Left ventricle myocardium superior (tissue), 1 donor: ENCODE results near the gene DDX54. TPM values are rescaled to one million over a fixed set of nuclear protein-coding genes. Genes with fewer than 3 reads are reported as not detected.
"Not testable (repeated sequence)": the region's sequence is repeated elsewhere in the genome, so short reads cannot be mapped to it uniquely, and the experiment has no call there.

Experiments used
- ATAC-seq: fragments of 200-7000 bp; cut with Tn5 transposase; one replicate; pipeline ENCODE4 v1.9.1; 2020; ENCODE audit warnings: mild to moderate bottlenecking, moderate library complexity
- DNase-seq: peaks from one replicate; pipeline ENCODE4 v3.0.0-alpha.2; 2020
- intact Hi-C: fragments of 100-400 bp; cut with micrococcal nuclease; formaldehyde crosslinking; loops from one replicate; pipeline ENCODE4 v1.11.0; 2022
- total RNA-seq: library from RNA; stranded (reverse); fragmentation: NEBNext Ultra II Directional; extraction: Animal tissue kit (Norgen Biotek cat#: 25700); gene quantifications from one replicate; pipeline ENCODE4 v1.2.1, GENCODE V29; 2021
- donor health status: DM: no; HTN: yes; CAD: no; lungs with severe emphysema.

DDX54 gene
- total RNA-seq, 1 donor from 2014 or later: 33.8 TPM

DNA sequence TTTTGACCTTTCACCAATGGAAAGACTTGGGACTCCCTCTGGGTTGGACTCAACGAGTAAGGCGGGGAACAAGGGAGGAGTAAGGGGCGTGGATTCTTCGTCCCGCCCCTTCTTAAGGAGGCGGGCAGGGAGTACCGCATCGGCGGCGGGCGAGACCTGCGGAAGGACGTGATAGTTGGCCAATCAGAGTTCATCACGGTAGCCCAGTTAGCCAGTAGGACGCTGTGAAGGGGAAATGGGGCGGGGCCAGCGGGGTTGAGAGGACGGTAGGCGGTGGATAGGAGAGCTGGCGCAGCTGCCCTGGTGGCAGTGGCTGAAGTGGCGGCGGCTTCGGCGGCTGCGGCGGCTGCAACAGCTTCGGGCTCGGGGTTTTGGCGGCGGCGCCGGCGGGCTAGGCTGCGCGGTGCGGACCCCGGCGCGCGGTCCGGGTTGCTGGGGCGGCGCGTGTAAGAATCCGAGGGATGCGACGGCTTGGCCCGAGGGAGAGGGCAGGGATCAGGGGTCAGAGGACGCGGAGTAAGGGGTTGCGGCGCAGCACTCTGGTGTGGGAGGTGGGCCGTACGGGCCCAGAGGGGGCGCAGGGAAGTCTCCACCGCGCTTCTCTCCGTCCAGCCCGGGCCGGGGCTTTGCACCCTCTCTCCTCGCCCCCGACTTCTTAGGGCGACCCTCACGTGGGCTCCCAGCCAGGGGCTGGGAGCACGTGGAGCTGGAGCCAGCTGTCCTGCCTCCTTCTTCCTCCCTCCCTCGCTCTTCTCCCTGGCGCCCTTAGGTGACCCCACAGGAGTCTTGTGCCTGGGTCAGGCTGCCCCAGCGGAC lies 36.1 kb upstream of the DDX54 start, which contains the start of gene TPCN1:
Gene TPCN1, plus strand, starts transcription at position 284 of the 816 bp plus-strand sequence. CDS start 5,389 bp downstream, outside the sequence.
- peak; percentile 99 for DNase-seq
- ATAC-seq: peak; percentile 94
- intact Hi-C loops: no loop called here

DNA sequence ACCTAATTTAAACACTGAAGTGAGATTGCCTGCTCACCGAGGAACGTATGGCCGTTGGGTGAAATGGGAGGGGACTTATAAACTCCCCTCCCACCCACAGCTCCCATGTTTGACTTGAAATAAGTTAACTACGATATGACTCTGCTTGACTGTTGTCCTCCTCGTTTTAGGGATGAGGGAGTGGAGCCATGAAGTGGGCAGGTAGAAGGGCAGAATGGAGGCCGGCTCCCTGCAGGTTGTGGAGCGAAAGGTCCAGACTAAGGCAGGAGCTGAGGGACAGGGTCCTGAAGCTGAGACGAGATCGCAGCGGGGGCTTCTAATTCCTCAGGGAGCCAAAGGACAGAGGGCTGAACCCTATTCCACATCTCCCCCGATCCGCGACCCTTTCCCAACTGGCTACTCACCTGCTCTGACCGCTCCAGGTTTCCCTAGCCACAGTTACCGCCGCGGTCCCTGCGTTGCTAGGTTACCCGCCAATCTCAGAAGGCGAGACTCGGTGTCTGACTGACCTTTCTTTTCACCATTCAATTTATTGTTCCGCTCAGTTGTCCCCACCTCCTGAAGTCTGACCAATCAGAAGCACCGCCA lies 35.4 kb upstream of the DDX54 start:
- intact Hi-C loops: no loop called here
- DNase-seq (no peak), ATAC-seq (no peak)

DNA sequence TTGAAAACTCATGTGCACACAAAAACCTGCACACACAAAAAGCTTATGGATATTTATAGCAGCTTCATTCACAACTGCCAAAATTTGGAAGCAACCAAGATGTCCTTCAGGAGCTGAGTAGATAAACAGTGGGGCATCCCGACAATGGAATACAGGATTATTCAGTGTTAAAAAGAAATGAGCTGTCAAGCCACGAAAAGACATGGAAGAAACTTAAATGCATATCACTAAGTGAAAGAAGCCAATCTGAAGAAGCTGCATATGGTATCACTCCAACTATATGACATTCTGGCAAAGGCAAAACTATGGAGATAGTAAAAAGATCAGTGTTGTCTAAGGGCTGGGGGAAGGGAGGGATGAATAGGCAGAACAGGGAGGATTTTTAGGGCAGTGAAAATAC lies 30.7 kb upstream of the DDX54 start:
- DNase-seq (no peak), ATAC-seq (no peak)
- intact Hi-C loops: no loop called here

DNA sequence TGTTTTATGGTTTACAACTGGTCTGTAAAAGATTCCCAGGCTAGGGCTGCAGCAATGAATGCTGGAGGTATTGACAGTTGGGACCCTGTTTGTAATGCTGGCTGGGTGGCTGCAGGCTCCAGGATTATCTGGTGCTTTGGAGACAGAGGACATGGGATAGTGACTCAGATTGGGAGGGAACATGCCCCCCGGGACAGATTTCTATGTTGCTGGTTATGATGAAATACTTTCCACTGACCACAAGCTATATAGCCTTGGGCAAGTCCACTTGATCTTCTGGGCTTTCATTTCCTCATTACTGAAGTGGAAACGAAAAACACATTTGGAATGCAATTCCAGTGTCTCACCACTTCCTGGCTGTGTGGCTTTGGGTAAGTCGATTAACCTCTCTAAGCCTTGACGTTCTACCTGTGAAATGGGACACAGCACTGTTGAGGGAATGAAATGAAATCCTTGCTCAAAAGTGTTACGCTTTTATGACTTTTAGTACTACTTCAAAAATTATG lies 29.7 kb upstream of the DDX54 start:
- DNase-seq (peak; percentile 66), ATAC-seq (peak; percentile 94)
- intact Hi-C loops: no loop called here

- intact Hi-C loops: no loop called here
Observed at GRCh38 chr12:113211160-113211559, 25.9 kb upstream of the DDX54 start.

DNA sequence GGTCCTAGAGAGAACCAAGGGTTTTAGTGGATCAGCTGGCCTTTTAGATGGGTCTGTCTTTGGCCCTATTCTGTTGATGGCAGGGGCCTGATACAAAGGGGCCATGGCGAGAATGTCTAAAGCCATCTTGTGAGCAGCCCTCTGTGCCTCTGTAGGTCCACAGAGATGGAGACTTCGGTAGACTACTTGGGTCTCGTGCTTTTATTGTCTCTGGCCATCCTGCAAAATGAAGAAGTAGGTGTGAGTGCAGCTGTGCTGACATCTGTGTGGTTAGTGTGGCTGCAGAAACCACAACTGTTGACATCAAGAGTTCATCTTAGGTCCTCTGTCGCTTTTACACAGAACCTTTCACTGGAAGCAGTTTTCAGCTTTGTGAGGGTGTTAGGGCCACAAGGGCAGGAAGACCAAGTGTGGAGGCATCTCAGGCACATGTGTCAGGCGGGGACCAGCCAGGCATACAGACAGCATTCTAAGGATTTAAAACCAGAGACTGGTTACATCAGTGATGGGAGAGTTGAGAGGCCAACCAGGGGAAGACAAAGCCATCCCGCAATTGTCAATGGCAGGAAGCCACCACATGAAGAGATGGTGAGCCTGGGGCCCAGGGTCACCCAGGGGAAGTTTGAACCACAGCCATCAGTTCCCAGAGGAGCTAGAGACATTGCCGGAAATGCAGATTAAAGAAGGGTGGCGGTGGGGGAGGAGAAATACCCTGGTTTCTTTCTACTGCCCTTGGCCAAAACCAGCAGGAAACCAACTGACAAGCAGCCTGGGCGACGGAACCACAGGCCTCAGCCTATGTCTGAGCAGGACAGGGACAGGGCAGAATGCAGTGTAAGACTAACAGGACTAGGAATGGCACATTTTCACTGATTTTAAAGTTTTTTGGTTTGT lies 23.0 kb upstream of the DDX54 start:
- DNase-seq: peak; percentile 54
- intact Hi-C loops: no loop called here
- peak; percentile 80 for ATAC-seq

More at GRCh38 chr12:113211160-113211559, 25.9 kb upstream of the DDX54 start:
- ATAC-seq (no peak), DNase-seq (no peak)

DNA sequence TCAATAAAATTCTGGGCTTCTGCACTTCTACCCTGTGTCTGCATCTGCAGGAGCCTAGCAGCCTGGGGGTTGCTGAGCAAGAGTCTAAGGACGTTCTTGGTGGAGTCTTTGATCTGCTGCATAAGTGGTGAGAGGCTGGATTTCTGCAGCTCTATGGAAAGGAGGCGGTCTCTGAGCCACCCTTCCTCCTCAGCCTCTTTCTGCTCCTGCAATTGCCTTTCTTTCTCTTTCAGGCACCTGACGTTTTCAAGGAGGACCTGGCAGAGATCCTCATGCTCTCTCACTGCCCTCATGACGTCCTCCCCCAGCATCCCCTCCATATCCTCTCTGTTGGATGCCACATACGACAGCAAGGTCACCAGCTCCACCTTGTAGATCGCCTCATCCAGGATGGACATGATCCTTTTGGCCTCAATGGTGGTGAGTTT lies 22.3 kb upstream of the DDX54 start:
- ATAC-seq (peak; percentile 15), DNase-seq (peak; percentile 11)
- intact Hi-C loops: no loop called here

DNA sequence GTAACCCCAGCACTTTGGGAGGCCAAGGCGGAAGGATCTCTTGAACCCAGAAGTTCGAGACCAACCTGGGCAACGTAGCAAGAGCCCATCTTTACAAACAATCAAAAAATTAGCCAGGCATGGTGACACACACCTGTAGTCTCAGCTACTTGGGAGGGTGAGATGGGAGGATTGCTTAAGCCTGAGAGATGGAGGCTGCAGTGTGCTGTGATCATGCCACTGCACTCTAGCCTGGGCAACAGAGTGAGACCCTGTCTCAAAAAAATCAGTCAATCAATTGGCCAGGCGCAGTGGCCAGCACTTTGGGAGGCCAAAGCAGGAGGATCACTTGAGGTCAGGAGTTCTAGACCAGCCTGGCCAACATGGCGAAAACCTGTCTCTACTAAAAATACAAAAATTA lies 21.5 kb upstream of the DDX54 start:
- DNase-seq, intact Hi-C loops, ATAC-seq: not testable (repeated sequence)

DNA sequence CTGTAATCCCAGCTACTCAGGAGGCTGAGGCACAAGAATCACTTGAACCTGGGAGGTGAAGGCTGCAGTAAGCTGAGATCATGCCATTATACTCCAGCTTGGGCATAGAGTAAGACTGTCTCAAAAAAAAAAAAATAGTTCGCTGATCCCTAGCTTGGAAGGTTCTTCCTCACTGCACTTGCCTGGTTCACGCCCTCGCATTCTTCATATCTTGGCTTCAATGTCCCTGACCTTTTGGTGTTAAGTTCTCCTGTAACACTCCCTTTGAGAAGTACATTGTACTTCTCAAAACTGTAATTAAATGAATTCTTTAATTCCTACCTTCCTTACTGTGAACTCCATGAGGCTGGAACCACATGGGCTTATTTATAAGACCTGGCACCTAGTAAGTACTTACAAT lies 19.5 kb upstream of the DDX54 start:
- ATAC-seq: no peak
- DNase-seq: no peak

DNA sequence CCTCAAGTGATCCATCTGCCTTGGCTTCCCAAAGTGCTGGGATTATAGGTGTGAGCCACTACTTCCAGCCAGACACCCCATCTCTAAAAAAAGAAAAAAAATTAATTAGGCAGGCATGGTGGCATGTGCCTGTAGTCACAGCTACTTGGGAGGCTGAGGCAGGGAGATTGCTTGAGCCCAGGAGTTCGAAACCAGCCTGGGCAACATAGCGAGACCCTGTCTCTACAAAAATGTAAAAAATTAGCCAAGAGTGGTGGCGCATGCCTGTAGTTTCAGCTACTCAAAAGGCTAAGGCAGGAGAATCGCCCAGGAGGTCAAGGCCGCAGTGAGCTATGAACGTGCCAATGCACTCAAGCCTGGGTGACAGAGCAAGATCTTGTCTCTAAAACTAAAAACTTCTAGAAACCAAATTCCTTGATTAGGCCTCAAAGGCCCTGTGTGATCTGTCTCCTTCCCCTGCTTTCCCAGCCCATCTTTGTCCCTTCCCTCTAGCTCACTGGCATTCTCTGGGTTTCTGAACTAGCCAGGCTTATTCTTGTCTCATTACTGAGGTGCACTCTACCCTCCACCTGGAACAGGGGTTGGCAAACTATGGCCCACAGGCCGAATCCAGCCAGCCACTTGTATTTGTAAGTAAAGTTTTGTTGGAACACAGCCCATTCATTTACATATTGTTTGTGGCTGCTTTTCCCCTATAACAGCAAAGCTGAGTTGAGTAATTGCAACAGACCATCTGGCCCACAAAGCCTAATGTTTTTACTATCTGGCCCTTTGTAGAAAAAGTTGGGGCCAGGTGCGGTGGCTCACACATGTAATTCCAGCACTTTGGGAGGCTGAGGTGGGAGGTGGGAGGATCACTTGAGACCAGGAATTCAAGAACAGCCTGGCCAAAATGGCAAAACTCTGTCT lies 18.8 kb upstream of the DDX54 start:
- no peak for DNase-seq
- ATAC-seq: no peak

More for the DNA sequence above, 19.5 kb upstream of the DDX54 start:
- intact Hi-C loops: no loop called here

GRCh38 chr12:113202300-113203075 lies 17.2 kb upstream of the DDX54 start:
- intact Hi-C loops: no loop called here
- DNase-seq (no peak), ATAC-seq (no peak)

More for the DNA sequence above, 18.8 kb upstream of the DDX54 start:
- intact Hi-C loops: no loop called here

- no peak for ATAC-seq
- intact Hi-C loops: no loop called here
- DNase-seq: no peak
Observed at GRCh38 chr12:113201187-113202177, 16.2 kb upstream of the DDX54 start.

- ATAC-seq (no peak), DNase-seq (no peak)
- intact Hi-C loops: no loop called here
Observed at GRCh38 chr12:113200021-113200797, 14.9 kb upstream of the DDX54 start.

DNA sequence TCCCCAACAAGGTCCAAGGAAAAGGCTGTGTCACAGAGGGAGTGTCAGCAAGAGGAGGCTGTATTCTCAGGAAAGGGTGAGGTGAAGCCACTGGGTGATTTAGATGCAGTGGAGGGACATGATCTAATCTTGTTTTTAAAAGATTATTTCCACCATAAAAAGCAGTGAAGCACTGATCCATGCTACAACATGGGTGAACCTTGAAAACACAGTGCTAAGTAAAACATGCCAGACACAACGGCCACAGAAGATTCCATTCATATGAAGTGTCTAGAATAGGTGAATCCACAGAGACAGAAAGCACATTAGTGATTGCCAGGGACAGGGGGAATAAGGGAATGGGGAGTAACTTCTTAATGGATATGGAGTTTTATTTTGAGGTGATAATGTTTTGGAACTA lies 13.0 kb upstream of the DDX54 start:
- DNase-seq (no peak), ATAC-seq (no peak)
- intact Hi-C loops: loop anchor here (10.0 kb wide), 1 partner anchor 67 kb away; no protein-coding TSS in a partner anchor

DNA sequence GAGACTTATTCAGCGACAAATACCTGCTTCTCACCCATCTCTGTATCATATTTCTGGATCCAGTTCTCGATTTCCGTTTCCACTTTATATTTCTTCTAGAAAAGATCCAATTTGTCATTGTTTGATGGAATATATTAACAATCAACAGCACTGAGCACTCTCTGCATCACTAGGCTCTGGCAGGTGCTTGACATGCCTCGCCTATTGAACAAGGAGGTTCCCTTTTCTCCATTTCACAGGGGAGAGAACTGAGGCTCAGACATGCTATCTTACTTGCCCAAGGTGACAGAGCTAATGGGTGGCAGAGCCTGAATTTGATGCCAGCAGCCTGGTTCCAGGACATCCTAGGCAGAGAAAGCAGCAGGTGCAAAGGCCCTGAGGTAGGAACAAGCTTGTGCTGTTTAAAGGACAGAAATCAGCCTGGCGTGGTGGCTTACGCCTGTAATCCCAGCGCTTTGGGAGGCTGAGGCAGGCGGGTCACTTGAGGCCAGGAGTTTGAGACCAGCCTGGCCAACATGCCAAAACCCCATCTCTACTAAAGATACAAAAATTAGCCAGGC lies 12.3 kb upstream of the DDX54 start:
- ATAC-seq (no peak), DNase-seq (no peak)
- intact Hi-C loops: loop anchor here (10.0 kb wide), 1 partner anchor 67 kb away; no protein-coding TSS in a partner anchor
